GM18519 (cell line): ENCODE results near the gene BAIAP2L1.

ENCODE experiments used
- ATAC-seq: cut with Tn5 transposase; IDR thresholded peaks from one replicate; pipeline ENCODE4 v1.9.1; 2021; ENCODE audit warnings: mild to moderate bottlenecking, moderate library complexity; ENCODE audit not compliant: unreplicated experiment, low FRiP score

BAIAP2L1 gene

DNA sequence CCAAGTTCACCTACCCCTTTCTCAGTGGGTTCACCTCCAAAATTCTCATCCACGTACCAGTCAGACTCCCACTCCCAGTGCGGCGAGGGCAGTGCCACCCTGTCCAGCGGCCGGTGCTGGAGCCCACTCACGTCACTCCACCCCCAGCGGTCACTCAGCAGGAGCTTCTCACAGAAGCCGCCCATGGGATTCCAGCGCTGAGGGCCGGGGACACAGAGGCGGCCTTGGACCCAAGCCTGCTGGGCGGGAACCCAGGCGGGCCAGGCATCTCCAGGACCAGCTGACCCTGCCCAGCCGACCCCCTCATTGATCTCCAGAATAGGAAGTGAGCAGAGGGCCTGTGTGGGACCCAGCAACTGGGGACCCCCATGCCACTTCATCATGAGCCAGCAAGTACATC is 156.0 kb downstream of the BAIAP2L1 start:
- no peak for ATAC-seq

DNA sequence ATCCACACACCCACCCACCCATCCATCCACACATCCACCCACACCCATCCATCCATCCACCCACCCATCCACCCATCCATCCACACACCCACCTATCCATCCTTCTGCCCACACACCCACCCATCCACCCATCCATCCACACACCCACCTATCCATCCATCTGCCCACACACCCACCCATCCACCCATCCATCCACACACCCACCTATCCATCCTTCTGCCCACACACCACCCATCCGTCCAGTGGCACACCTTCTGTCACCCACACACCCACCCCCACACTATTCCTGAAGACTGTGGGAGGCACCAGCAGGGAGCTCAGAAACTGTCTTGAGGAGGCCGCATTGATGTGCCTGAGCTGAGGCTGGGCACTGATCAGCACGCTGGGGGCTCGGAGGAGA is 158.0 kb downstream of the BAIAP2L1 start:
- ATAC-seq, result no peak

DNA sequence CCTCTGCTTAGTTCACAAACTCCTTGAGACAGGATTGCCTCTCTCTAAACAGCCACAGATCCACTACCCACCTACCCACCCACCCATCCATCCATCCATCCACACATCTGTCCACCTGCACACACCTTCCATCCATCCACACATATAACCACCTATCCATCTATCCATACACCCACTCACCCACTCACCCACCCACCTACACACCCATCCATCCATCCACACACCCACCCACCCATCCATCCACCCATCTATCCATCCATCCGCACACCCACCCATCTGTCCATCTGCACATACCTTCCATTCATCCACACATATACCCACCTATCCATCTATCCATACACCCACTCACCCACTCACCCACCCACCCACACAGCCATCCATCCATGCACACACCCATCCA is 158.5 kb downstream of the BAIAP2L1 start:
- ATAC-seq, result no peak

DNA sequence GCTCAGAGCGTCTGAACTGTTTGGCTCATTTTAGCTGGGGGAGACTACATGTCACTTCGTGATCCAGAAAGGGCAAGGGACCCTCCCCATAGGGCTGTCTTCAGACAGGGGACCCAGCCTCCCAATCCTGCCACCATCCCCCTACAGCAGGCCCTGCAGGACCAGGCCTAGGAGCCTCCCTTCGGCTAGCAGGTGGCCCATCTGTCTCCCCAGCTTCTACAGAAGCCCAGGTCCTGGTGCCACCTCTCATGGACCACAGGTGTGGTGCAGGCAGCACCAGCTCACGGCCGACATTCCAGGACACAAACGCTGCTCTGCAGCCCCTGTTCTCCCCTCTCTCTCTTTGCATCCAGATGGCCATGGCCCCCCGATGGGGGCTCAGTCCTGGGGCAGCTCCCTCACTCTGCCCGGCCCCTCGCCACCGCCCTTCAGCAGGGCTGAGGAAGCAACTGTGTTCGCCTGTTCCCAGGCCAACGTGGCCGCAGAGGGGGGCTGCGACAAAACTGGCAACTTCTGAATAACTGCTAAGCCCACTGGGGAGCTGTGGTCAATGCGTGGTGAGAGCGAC is 159.1 kb downstream of the BAIAP2L1 start:
- ATAC-seq, result no peak
